K562 (cell line): ENCODE measurements around the gene SRPK2. TPM values are rescaled to one million over a fixed set of nuclear protein-coding genes. Genes with fewer than 3 reads are reported as not detected.

Experiments used
- ATAC-seq: fragments of 200-7000 bp; cut with Tn5 transposase; 3 replicates; pipeline ENCODE4 v1.9.1; 2020; ENCODE audit warnings: moderate library complexity
- BruUV-seq: library from RNA; stranded (reverse); fragments of 400-500 nt; replicated peaks from 2 replicates; lab custom pipeline; 2021; lab: Mats Ljungman, UMichigan
- CTCF ChIA-PET: fragments of 300-600 bp; formaldehyde crosslinking; extraction: SDS; loops from one replicate; lab custom pipeline; 2021; ENCODE audit warnings: low intra/inter-chr PET ratio; lab: Yijun Ruan, JAX
- POLR2A ChIA-PET: fragments of 300-600, 350-650 bp; sonication (Branson Sonifier 250); formaldehyde crosslinking; extraction: SDS; loops from one replicate; lab custom pipeline; 2021; ENCODE audit warnings: antibody characterized with exemption, inconsistent platforms; lab: Yijun Ruan, JAX
- DNase-seq, 4 experiments: peaks; one replicate each; pipeline versions ENCODE4 v3.0.0 to v3.0.0-alpha.2; 2011 to 2018; ENCODE audit warnings: low spot score in 3 of 4, mixed read lengths in 3 of 4; ENCODE audit errors: extremely low read depth in 1 of 4
- FAIRE-seq: peaks from 2 replicates; lab custom pipeline; 2011; peaks lifted over from hg19 to GRCh38; lab: Jason Lieb, UNC
- H2AFZ ChIP-seq: 2 replicates; pipeline ENCODE4 v1.6.0; 2011; ENCODE audit warnings: low read depth, low read length, control low read depth, inconsistent platforms
- H3K27ac ChIP-seq: fragments of 200-600 bp; 3 replicates; pipeline ENCODE4 v1.8.0; 2011; ENCODE audit warnings: low read depth, mild to moderate bottlenecking, control low read depth, inconsistent platforms, low read length, moderate library complexity, mixed read lengths; ENCODE audit errors: extremely low read depth
- H3K27me3 ChIP-seq, 2 experiments: fragments of 300-600 bp in 1 of 2; 2 replicates in 1 of 2; 3 replicates in 1 of 2; pipeline versions ENCODE4 v1.6.0 to v1.8.0; 2011; ENCODE audit warnings: inconsistent platforms in 2 of 2, low read length in 2 of 2, mild to moderate bottlenecking in 1 of 2, mixed read lengths in 1 of 2, moderate library complexity in 1 of 2; ENCODE audit not compliant: control insufficient read depth in 2 of 2, insufficient read depth in 2 of 2
- H3K36me3 ChIP-seq: fragments of 300-600 bp; 3 replicates; pipeline ENCODE4 v1.8.0; 2011; ENCODE audit warnings: mild to moderate bottlenecking, low read length, inconsistent platforms; ENCODE audit not compliant: control insufficient read depth, insufficient read depth
- H3K4me1 ChIP-seq, 2 experiments: fragments of 200-600 bp in 1 of 2; replicated peaks in 1 of 2; 2 replicates in 1 of 2; 3 replicates in 1 of 2; pipeline versions ENCODE4 v1.5.1 to v1.8.0; 2011; ENCODE audit warnings: inconsistent platforms in 2 of 2, low read length in 2 of 2, mild to moderate bottlenecking in 1 of 2, mixed read lengths in 1 of 2, moderate library complexity in 1 of 2; ENCODE audit not compliant: control insufficient read depth in 2 of 2, insufficient read depth in 2 of 2
- H3K4me2 ChIP-seq: 2 replicates; pipeline ENCODE4 v1.6.1; 2011; ENCODE audit warnings: low read length, control low read depth, inconsistent platforms, mixed read lengths; ENCODE audit not compliant: insufficient read depth
- H3K4me3 ChIP-seq: fragments of 200-600 bp; sonication (generic), shearing (Covaris generic); 2 replicates; pipeline ENCODE4 v1.5.1; 2016; ENCODE audit warnings: control low read depth, inconsistent platforms
- H3K79me2 ChIP-seq: fragments of 200-600 bp; 3 replicates; pipeline ENCODE4 v1.8.0; 2011; ENCODE audit warnings: low read length, inconsistent platforms; ENCODE audit not compliant: control insufficient read depth, insufficient read depth
- H3K9ac ChIP-seq, 2 experiments: 2 replicates each; pipeline versions ENCODE4 v1.6.0 to v1.6.1; 2011; ENCODE audit warnings: low read depth in 2 of 2, low read length in 2 of 2, control low read depth in 1 of 2, inconsistent platforms in 1 of 2, mild to moderate bottlenecking in 1 of 2, mixed read lengths in 1 of 2; ENCODE audit not compliant: insufficient read depth in 1 of 2
- H3K9me1 ChIP-seq: one replicate; pipeline ENCODE4 v1.6.0; 2011; ENCODE audit warnings: inconsistent platforms, mild to moderate bottlenecking, low read length, moderate library complexity; ENCODE audit not compliant: control insufficient read depth, insufficient read depth
- H3K9me3 ChIP-seq: replicated peaks from 2 replicates; pipeline ENCODE4 v1.5.1; 2011; ENCODE audit warnings: low read depth, low read length, inconsistent platforms; ENCODE audit not compliant: control insufficient read depth, insufficient read depth
- H4K20me1 ChIP-seq: replicated peaks from 2 replicates; pipeline ENCODE4 v1.6.1; 2011; ENCODE audit warnings: low read length, inconsistent platforms, mixed read lengths; ENCODE audit not compliant: control insufficient read depth, insufficient read depth
- BACH1 ChIP-seq: fragments of 200-800 bp; sonication (Bioruptor generic); IDR thresholded peaks from 2 replicates; pipeline ENCODE4 v1.6.1; 2016; ENCODE audit warnings: missing genetic modification characterization, missing compliant biosample characterization
- BCL6 ChIP-seq: fragments of 250-450 bp; sonication (Bioruptor Pico); IDR thresholded peaks from 2 replicates; pipeline ENCODE4 v1.4.0; 2020
- CBX3 ChIP-seq, 2 experiments: IDR thresholded peaks; 1 replicate in 1 of 2; 2 replicates in 1 of 2; pipeline ENCODE4 v1.6.1; 2012; ENCODE audit warnings: inconsistent platforms in 2 of 2, low read length in 2 of 2, borderline replicate concordance in 1 of 2, control low read depth in 1 of 2
- CCNT2 ChIP-seq: IDR thresholded peaks from 2 replicates; pipeline ENCODE4 v1.6.1; 2011; ENCODE audit warnings: borderline replicate concordance, low read depth, mild to moderate bottlenecking, moderate library complexity, mixed read lengths, low read length; ENCODE audit not compliant: insufficient read length; ENCODE audit errors: extremely low read depth
- ESRRB ChIP-seq: fragments of 250-450 bp; sonication (Bioruptor Pico); IDR thresholded peaks from 2 replicates; pipeline ENCODE4 v1.5.0; 2020; ENCODE audit warnings: mild to moderate bottlenecking, moderate library complexity, borderline replicate concordance
- HMG20A ChIP-seq: fragments of 450-650 bp; formaldehyde crosslinking; conservative IDR thresholded peaks from 2 replicates; pipeline ENCODE4 v1.4.0; 2020; ENCODE audit warnings: mild to moderate bottlenecking, mixed read lengths
- KAT8 ChIP-seq: fragments of 450-650 bp; IDR thresholded peaks from 2 replicates; pipeline ENCODE4 v1.6.1; 2016; ENCODE audit warnings: low read depth, mild to moderate bottlenecking
- KLF6 ChIP-seq: fragments of 250-450 bp; sonication (Bioruptor Pico); IDR thresholded peaks from 2 replicates; pipeline ENCODE4 v1.4.0; 2020; ENCODE audit warnings: mild to moderate bottlenecking, moderate library complexity, borderline replicate concordance
- OTX1 ChIP-seq: fragments of 450-650 bp; formaldehyde crosslinking; IDR thresholded peaks from 2 replicates; pipeline ENCODE4 v1.4.0; 2022; ENCODE audit warnings: mild to moderate bottlenecking
- PCBP2 ChIP-seq: fragments of 200-400 bp; formaldehyde crosslinking; IDR thresholded peaks from 2 replicates; pipeline ENCODE4 v1.6.1; 2018; ENCODE audit warnings: low read length, low read depth, mild to moderate bottlenecking, moderate library complexity; ENCODE audit not compliant: poor library complexity, severe bottlenecking
- RCOR1 ChIP-seq, 2 experiments: IDR thresholded peaks; 2 replicates each; pipeline ENCODE4 v1.6.1; 2012; ENCODE audit warnings: low read depth in 2 of 2, low read length in 2 of 2, borderline replicate concordance in 1 of 2, improper control_type of control experiment in 1 of 2
- SMAD1 ChIP-seq: fragments of 150-350 bp; IDR thresholded peaks from 2 replicates; pipeline ENCODE4 v1.6.1; 2014; ENCODE audit warnings: low read length, low read depth; ENCODE audit not compliant: partially characterized antibody
- SREBF1 ChIP-seq: fragments of 150-350 bp; IDR thresholded peaks from 2 replicates; pipeline ENCODE4 v1.6.1; 2014; ENCODE audit warnings: antibody characterized with exemption, low read depth, low read length, borderline replicate concordance
- STAT5B ChIP-seq: fragments of 250-450 bp; sonication (Bioruptor Pico); IDR thresholded peaks from 2 replicates; pipeline ENCODE4 v1.8.0; 2021; ENCODE audit warnings: mild to moderate bottlenecking, inconsistent platforms
- TCF15 ChIP-seq: fragments of 250-450 bp; sonication (Bioruptor Pico); IDR thresholded peaks from 2 replicates; pipeline ENCODE4 v1.8.0; 2022; ENCODE audit warnings: moderate library complexity, mild to moderate bottlenecking, inconsistent platforms
- WGBS: fragments of 100-300 bp; shearing (Covaris generic); methylation state at CpG from one replicate; pipeline ENCODE4 v1.1.6; 2016; ENCODE audit warnings: low coverage, mixed read lengths; ENCODE audit not compliant: insufficient coverage; ENCODE audit errors: missing lambda C conversion rate; 5-methylcytosine and 5-hydroxymethylcytosine counted together
- in situ Hi-C: fragments of 300-500 bp; cut with MboI; formaldehyde crosslinking; loops from 4 replicates; pipeline ENCODE4 v1.15.0; 2018; ENCODE audit warnings: inconsistent platforms, mixed read lengths
- intact Hi-C: fragments of 100-400 bp; cut with micrococcal nuclease; formaldehyde crosslinking; loops from 2 replicates; pipeline ENCODE4 v1.14.2; 2022
- polyA plus RNA-seq, 8 experiments: library from polyadenylated mRNA; depleted of rRNA in 4 of 8; stranded (reverse) in 5 of 8; unstranded in 3 of 8; fragments of >200 nt; fragmentation: Nextera tagmentation in 2 of 8; fragmentation: Illumina TruSeq in 1 of 8; extraction: Ambion mirVana in 2 of 8; extraction: Trizol in 1 of 8; gene quantifications; 2 replicates each; pipeline versions ENCODE4 v1.2.1 to v1.2.3, GENCODE V29; 2011 to 2014; ENCODE audit warnings: inconsistent platforms in 1 of 8, missing spikeins in 1 of 8
- total RNA-seq, 7 experiments: library from RNA; depleted of rRNA in 6 of 7; stranded (reverse); fragments of >200 nt in 6 of 7; fragmentation: Illumina TruSeq in 2 of 7; extraction: Trizol in 2 of 7; gene quantifications; 2 replicates each; pipeline versions ENCODE4 v1.2.1 to v1.2.3, GENCODE V29; 2011 to 2021; ENCODE audit warnings: low replicate concordance in 1 of 7
- TF ChIP-seq, protein P1 (sequence below): sonication (generic); formaldehyde crosslinking; IDR thresholded peaks from 2 replicates; pipeline ENCODE4 v1.5.0; 2020; ENCODE audit warnings: missing genetic modification reagents

The SRPK2 gene
- total and polyA plus RNA-seq, 9 of the 15 experiments (the other 6 are each of a cell fraction or from before 2014, with no cell fraction given) = 21.5 to 44.7 (median 33.3) TPM

DNA sequence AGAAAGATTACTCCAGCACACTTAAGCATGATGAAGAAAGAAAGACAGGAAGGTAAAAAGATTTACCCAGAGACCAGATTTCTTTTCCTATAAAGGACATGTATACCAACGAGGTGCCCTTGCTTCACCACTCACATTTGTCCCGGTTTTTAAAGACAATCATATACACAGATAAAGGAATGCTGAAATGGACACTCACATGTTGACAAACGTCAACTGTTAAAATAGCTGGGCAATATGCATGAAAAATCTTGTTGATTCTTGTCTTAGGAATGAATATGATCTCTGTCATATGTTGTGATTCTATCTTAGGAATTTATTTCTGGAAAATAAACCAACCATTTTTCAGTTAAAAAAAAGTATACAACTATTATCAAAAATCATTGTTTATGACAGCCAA is 158.2 kb downstream of the SRPK2 start:
- H3K9ac ChIP-seq = no peak overlapping the region
- H3K27ac ChIP-seq = no peak overlapping the region
- no TSS peak for BruUV-seq
- no peak for ATAC-seq
- H3K9me3 ChIP-seq = no peaks in the 10 kb centered on the region; the same call in 1 of the 2 replicates
- H4K20me1 ChIP-seq = no peaks in the 10 kb centered on the region; the same call in 1 of the 2 replicates
- peaks cover 8 to 10% of the 10 kb centered on the region in 2 experiments; a peak in 4 of 5 replicates for H3K4me1 ChIP-seq
- no peaks in the 10 kb centered on the region for H3K36me3 ChIP-seq
- intact Hi-C loops = no loop called here
- CTCF ChIA-PET = no interaction called here
- H3K4me2 ChIP-seq = no peak overlapping the region
- no peak overlapping the region for H2AFZ ChIP-seq
- no peak for TF ChIP-seq BCL6 (CRISPR knock-in tag)
- TF ChIP-seq, protein P1, sequence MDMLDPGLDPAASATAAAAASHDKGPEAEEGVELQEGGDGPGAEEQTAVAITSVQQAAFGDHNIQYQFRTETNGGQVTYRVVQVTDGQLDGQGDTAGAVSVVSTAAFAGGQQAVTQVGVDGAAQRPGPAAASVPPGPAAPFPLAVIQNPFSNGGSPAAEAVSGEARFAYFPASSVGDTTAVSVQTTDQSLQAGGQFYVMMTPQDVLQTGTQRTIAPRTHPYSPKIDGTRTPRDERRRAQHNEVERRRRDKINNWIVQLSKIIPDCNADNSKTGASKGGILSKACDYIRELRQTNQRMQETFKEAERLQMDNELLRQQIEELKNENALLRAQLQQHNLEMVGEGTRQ (CRISPR knock-in tag) = no peak
- TF ChIP-seq PCBP2 = no peak
- no peak for TF ChIP-seq ESRRB (CRISPR knock-in tag)
- TF ChIP-seq, all 486 proteins: peak for 0
- Histone ChIP-seq H3K4me3 (no peak overlapping the region), H3K27me3 (no peaks in the 10 kb centered on the region), H3K9me1 (no peaks in the 10 kb centered on the region), H3K79me2 (peaks cover 12% of the 10 kb centered on the region)
- POLR2A ChIA-PET = interaction anchor here (0.7 kb wide), 1 partner anchor 151 kb away, joined by 3 read pairs; no protein-coding TSS in a partner anchor
- 36% methylated on average over 3 of the region's 3 CpGs for WGBS
- no peak for FAIRE-seq
- no peak for DNase-seq
- in situ Hi-C loops = no loop called here

- BruUV-seq = no TSS peak
- DNase-seq (no peak), ATAC-seq (no peak), FAIRE-seq (no peak)
- Histone ChIP-seq H3K27me3 (no peaks in the 10 kb centered on the region), H3K9me3 (no peaks in the 10 kb centered on the region; the same call in 1 of the 2 replicates), H2AFZ (no peak overlapping the region), H3K27ac (no peak overlapping the region), H3K4me3 (no peak overlapping the region), H3K36me3 (no peaks in the 10 kb centered on the region), H3K4me2 (no peak overlapping the region), H3K79me2 (peaks cover 12% of the 10 kb centered on the region), H3K9ac (no peak overlapping the region), H4K20me1 (no peaks in the 10 kb centered on the region; the same call in 1 of the 2 replicates), H3K4me1 (peaks cover 13 to 16% of the 10 kb centered on the region in 2 experiments), H3K9me1 (no peaks in the 10 kb centered on the region)
- POLR2A ChIA-PET = interaction anchor here (0.7 to 1.9 kb wide), 5 partner anchors 12 to 67 kb away, joined by 3 to 7 read pairs (median 4); no protein-coding TSS in a partner anchor
- intact Hi-C loops = no loop called here
- CTCF ChIA-PET = no interaction called here
- WGBS = 64% methylated on average over 5 of the region's 5 CpGs
- in situ Hi-C loops = no loop called here
- TF ChIP-seq KAT8 (no peak), OTX1 (CRISPR knock-in tag) (no peak), SMAD1 (no peak), KLF6 (no peak), BACH1 (tag) (no peak), TCF15 (CRISPR knock-in tag) (no peak), STAT5B (CRISPR knock-in tag) (no peak), SREBF1 (no peak), RCOR1 (IDR thresholded peaks at IDR 0.05; ENCODE audit: borderline replicate concordance in 1 of 2, low read depth in 2 of 2, low read length in 2 of 2) (no peak), CCNT2 (no peak), HMG20A (no peak), CBX3 (IDR thresholded peaks at IDR 0.05; ENCODE audit: borderline replicate concordance in 1 of 2, low read length in 2 of 2) (no peak)
Observed at GRCh38 chr7:105229641-105230040, 159.1 kb downstream of the SRPK2 start.
